ENCODE data around the gene SPTBN1.

SPTBN1 gene

DNA sequence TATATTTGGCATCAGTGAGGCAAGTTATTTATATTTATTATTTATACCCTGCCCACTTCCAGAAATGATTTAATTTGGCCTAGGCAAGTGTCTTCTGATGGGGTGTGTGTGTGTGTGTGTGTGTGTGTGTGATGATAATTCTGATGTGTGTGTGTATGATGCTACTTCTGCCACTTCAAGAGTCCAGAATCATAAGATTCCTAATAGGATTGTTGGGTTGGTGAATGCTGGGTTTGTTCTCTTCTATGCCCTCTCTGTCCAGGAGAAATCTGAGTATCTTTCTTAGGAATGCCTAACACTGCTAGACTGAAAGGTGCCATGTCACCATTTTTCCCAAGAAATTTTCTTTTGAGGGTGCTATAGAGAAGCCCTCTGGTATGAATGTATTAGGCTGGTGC lies 122.5 kb downstream of the SPTBN1 start:
- no peak for DNase-seq

DNA sequence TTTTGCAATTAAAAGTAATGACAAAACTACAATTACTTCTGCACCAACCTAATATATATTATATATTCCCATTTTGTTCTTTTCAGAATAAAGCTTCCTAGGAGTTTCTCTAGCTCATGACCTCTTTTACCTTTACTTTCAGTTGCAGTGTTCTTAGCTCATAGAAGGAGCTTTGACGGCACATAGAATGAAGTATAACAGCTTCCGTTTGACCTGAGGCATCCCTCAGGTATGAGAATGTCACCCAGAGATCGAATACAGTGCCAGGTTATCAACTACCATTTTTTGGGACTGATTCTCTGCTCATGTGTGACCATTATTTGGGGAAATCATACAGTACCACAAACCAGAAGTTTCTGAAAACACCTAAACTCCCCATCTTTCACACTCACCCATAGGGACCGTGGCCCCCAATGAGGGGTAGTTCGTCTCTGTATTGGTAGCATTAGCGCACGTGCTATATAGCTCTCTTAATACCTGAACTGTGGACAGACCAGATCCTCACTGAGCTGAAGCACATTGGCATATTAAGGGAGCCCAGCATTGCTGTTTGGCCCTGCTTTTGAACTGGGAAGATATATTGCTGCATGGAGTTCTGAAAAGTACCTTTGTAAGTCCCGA lies 123.0 kb downstream of the SPTBN1 start:
- DNase-seq = no peak

DNA sequence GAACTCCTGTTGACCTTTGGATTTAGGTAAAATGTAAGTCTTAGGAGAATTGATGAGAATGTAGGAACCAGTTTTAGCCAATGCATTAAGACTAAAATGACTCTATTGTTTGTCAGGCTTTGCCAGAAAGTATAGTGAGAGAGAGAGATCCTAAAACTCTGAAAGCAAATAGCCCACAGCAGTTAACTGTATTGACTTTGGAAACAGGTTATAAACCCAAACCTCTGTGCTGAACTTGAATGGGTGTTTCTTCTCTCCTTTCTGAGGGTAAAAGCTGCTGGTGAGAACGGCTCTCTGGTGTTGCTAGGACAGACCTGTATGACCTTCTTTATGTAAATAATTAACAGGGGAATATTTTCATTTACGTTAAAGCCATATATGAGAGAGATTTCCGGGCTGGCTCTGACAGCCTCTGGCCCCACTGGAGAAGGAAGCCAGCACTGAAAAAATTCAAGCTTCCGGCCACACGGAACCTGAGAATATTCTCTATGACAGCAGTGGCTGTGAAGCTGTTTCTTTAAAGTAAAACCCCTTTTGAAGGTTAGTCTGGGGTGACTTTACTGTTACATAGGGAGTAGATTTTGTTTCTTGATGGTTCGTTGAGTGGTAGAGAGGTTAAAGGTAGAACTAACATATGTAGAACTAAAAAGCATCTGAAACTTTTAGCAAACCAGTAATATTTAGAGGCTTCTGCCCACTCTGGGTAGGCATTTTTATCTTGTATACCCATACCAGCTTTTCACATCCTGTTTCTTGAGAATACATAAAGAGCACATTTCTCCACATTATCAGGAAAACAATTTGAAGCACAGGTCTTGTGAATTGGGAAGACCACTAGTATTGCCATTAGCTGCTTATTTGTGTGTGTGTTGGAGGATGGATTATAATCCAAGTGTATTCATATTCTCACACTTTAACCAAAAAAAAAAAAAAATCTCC lies 123.8 kb downstream of the SPTBN1 start:
- peak; percentile 78 for DNase-seq

DNA sequence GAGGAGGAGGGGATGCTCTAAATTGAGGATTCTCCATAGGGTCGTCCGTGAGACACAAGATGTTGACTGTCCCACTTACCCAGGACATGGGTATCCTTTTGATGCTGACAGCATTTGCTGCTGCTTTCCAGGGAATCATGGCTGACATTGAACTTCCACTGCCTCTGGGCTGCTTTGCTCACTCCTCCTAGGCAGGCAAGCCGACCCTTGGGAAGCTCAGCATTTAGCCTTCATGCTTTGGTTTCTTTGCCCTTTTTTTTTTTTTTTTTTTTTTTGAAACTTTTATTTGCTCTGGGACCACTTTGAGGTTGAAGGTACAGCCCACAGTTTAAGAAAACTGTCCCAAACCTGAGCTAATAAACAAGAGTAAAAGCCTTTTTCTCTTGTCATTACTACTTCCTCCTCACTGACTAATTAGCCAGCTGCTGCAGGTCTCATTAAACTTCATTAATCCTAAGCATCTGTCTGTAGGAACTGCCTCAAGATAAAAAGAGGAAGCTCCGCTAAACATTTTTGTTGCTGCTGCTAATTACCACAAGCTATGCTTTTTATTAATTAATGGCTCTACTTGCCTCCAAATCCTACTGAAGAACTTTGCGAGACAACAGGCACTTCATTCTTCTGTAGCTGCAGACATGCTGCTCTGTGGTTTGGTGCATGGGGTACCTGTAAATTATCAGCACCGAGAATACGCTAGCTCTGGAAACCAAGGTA lies 125.4 kb downstream of the SPTBN1 start:
- DNase-seq = peak; percentile 43

DNA sequence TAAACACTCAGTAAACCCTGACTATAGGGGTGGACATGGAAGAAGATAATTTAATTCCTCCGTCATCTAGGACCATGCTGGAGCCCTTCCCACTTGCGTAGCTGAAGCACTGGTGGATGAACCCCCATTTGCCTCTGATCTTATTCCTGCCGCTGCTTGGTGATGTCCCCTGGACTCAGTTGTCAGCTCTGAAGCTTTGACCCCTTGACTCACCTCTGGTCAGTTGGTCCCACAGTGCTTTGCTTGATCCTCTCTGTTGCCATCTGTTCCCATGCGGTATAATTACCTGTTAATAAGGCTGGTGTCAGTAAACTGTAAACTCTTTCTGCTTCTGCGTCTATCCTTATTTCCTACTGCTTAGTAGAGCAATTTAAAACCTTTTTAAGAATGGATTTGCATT lies 126.9 kb downstream of the SPTBN1 start:
- no peak for DNase-seq

DNA sequence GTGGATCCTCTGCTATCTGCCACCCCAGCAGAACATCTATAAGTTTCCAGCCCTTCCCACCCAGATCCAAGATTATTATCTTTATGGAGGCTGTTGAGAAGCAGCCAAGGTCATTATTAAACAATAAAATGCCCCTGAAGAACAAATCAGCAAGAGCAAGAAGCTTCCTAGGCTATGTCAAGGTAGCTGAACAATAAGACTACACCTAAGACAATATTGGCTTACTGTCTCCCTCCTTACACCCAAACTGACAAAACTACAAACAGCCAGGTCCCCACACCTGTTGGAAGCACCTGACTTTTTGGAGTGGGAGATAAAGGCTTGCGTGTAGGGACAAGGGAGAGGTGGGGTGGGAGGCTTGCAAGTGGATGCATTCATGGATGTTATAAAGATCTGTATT lies 128.5 kb downstream of the SPTBN1 start:
- DNase-seq = no peak

DNA sequence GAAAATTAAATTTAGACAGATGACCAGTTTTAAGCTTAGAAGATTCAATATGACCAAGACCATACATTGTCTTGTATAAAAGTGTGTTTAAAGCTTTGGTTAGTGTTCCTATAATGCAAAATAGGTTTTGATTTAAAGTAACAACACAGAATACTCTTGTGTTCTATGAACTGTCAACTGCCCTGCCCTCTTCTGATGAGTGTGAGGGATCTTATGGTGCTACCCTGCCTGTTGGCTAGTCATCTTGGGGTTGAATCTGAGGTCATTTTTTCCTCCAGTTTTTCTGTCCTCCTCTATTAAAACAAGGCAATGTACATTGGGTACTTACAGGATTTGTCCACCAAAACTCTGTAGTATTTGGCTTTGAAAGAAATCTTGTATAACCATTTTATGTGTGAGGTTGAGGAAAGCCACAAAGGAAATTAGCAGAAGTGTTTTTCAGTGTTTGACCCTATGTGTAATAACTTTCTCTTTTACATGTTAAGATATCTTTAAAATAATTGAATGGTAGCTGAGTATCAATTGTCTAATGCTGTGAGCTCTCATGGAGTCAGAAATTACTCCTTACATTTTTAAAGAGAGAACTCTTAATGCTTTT lies 129.1 kb downstream of the SPTBN1 start:
- no peak for DNase-seq

DNA sequence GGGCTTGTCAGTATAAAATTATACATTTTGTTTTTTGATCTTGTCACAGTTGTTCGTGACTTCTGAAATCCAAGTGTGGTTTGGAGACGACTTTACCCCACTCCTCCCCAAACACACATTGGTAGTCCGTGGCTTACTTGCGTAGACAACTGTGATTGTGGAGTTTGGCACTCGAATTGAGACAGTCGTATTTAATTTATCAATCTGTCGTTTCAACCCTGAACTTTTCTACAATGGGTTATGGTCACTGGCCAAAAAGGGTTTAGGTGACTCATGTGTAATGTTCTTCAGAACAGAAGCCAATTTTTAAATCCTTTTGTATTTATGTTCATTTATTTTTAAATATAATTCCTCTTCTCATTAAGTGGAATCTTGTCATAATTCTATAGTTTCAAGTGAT lies 129.9 kb downstream of the SPTBN1 start:
- no peak for DNase-seq

DNA sequence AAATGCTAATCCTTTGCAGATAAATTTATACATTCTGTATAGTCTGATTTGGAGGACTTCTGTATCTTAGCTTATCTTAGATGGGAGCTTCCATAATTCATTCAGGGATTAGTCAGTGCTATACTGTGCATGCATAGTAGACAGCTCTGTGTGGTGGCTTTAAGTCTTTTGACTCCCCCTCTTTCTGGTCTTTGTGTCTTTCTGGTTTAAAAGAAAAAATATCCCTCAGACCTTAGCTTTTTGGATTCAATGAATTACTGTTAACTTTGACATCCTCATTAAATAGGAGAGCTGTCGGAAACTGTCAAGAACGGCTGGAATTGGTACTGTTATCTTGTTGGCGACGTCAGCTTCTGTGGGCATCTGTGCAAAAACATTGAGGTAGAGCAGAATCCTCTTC lies 130.4 kb downstream of the SPTBN1 start:
- no peak for DNase-seq

DNA sequence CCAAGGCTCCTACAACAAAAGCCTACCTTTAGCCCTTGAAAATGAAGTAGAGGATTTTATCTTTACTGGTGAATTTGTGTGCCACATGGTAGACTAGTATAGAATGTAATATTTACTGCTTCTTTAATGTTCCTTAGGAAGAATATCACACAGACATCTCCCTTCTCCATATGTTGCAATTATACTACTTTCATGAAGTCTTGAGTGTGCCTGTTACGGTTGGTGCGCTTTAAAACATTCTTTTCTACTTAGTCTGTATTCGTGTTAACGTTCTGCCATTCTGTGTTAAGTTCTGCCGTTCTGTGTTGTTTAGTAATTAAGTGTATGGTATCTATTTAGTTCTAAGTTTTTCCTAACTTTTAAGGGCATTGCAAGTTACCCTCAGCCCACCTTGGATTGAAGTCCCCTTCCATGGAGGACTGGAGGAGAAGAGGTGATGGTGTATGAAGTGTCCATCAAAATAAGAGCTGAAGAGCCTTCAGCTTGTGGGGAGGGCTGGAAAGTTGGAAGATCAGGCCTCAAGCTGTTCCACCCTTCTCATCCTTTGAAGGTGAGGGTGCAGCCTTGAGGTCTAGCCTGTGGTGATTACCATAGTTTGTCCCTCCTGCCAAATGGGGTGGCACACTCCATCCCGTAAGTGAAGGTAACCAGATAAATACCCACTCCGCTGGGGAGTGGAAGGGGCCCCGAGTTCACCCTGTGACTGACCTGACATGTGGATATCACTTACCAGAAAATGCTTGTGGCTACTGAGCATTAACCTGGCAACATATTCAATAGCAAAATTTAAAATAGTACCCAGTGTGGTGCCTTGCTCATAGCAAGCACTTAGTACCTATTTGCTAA lies 131.3 kb downstream of the SPTBN1 start:
- DNase-seq = no peak

DNA sequence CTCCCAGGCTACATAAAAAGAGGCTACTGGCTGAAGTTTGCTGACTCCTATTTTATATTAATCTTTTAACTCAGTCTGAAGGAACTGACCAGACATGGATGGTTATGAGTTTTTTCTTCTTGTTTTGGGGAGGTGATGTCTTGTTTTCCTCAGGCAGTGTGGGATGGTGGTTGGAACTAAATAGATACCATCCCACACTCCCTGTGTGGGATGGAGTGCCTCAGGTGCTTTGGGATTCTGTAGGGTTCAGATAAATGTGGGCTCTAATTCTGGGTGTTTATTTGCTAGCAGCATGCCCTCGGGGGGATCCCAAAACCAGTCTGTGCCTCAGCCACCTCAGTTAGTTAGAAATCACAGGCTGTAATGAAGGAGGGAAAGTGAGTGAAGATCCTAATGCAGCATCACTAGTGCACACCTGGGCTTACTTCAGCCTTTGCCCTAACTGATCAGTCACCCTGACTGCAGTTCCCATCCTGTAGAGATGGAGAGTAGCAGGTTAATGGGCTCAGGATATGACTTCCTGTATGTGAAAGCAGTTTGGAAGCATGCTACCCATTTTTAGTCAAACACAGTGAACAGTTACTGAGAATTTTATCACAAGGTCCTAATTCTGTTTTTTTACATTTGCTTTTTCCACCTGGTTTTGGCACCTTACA lies 132.2 kb downstream of the SPTBN1 start:
- no peak for DNase-seq

DNA sequence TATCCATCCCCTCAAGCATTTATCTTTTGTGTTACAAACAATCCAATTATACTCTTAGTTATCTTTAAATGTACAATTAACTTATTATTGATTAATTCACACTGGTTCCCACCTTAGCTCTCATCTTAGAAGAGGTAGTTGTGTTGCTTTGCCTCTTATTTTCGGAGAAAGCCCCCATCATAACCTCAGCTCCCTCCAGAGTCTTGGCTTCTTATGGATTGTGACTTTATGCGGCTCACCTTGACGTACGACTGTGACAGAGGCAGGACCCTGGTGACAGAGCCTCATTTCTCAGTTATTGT lies 132.9 kb downstream of the SPTBN1 start:
- no peak for DNase-seq

DNA sequence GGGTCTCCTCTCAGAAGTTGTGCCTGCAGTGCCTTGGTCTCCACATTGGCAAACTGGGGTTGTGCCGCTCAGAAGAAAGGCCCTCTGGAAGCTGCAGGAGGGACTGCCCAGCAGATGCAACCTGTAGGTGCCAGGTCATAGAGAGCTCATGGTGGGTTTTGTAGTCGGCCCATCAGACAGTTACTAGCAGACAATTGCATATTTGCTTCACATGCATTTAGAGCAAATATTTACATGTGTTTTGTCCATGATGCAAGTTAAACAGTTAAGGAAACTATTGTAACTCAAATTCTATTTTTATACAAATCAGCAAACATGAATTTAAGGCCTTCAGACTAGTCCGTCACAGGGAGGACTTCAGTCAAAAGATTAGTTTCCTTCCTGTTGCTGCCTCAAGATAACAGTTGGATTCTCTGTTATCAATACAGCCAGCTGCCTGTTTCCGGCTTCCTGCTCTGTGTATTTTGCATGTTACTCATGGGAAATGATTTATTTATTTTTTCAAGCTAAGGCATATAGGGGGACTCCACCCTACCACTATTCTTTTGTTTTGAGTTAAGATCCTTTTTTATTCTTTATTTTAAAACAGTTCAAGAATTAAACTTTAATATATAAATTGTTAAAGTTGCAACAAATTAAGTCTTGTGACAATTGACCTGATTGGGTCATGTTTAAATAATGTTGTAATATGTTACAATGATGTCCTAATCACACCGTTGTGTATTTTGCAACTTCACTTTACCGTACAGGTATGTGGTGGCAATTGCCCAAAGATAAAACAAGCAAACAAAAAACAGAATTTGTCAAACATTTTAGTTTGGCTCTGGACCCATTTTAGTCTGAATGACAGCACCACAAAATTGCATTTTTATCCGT lies 133.5 kb downstream of the SPTBN1 start:
- no peak for DNase-seq

DNA sequence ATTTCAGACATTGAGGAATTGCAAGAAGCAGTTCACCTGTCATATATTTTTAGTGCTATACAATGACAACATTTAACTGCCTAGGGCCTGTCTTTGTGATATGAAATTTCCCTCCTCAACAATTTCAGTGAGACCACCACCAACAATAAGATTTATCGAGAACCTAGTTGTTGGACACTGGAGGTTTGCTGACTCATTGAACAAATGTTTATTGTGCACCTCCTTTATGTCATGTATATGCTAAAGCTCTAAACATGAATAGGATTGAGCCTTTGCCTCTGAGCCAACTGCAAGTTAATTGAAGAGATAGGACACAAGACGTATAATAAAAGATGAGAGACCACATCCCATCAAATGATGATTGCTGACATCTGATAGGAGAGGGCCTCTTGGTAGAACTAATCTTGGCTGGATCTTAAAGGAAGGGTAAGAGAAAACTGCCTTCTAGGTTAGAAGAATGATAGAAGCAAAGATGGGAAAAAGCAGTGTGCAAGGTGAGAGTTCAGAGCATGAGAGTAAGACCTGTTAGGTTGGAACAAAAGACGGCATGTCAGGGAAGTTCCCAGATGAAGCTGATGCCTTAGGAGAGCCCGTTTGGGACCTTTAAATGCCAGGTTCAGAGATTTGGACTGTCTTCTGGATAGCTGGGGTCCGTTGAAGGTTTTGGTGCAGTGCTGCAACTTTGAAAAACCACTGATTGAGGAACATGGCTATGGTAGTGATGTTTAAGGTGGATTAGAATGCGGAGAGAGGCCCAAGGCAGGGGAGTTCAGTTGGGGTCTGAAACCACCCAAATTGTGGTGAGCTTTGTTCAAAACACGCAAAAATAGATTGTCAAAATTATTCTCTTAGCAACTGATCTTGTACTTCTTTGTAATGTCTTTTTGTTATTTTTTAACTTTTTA lies 134.3 kb downstream of the SPTBN1 start:
- no peak for DNase-seq

DNA sequence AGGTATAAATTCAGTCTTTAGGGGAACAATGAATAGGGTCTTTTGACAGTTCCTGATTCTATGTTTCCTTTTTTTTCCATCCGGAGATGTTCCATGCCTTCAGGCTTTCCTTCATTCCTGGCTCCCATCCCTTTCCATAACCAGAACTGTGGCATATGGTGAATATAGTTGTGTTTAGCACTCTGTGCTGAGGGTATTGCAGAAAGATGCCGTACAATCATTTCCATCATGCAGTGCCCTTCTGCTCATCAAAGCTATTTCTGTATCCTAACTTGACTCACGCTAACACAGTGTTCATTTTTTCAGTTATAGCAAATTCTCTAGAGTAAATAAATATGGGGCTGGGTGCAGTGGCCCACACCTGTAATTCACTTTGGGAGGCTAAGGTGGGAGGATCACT lies 135.4 kb downstream of the SPTBN1 start:
- no peak for DNase-seq

DNA sequence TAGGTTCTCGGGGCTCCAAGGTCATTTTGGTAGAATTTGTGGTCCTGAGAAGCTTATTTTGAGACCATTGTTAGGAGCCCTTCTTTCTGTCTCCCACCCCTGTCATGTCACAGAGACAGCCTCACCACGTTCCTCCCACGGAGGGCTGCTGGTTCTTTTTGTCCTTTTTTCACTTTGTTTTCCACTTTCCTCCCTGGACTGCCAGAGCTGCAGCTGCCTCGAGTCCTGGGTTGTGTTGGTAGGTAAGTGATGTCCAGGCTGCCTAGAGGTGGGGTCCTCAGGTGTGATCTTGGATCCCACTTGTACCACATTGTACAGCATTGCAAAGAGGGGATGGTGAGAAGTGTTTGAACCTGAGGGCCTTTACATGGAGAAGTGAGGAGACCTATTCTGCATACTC lies 137.1 kb downstream of the SPTBN1 start:
- no peak for DNase-seq

DNA sequence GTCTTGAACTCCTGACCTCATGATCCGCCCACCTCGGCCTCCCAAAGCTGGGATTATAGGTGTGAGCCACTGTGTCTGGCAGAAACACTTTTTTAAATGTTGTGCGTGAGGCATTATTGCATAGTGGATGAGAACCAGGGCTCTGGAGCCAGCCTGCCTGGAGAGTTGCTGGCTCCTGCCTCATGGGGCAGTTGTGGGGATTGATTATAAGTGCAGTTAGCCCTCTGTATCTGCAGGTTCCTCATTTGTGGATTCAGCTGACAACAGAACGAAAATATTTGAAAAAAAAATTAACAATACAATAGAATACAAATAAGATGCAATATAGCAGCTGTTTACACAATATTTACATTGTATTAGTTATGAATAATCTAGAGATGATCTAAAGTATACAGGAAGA lies 137.9 kb downstream of the SPTBN1 start:
- DNase-seq = no peak

DNA sequence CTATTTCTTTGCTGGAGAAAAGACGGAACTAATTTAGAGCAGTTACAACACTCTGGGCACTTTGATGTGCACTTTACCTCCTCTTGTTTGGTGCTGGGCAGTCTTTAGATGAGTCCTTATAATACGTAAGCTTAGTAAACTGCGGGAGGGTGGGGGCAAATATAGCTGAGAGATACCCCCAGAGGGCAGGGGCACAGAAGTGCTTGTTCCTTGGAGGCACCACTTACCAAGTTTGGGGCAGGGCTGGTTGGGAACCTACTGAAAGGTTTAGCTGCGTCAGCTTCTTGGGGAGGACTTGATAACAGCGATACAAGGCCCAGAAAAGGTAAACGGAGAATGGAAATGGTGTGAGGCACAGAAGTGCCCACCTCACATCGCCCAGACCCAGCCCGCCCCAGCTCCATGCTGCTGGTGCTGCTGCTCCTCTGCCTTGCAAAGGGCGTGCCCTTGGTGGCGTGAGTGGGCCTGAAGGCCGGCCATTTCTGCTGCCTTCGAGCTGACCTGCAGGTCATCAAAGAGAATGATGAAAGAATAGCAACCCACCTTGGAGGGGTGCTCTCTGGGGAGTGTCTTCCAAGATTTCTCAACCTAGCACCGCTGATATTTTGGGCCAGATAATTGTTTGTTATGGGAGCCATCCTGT lies 139.2 kb downstream of the SPTBN1 start:
- DNase-seq = no peak

All from KG1 (cell line).